ENCODE measurements around the gene SPATA18.
A peak's percentile ranks its signal among the peaks of the same experiment; 100 is the strongest.
"Not testable (repeated sequence)": the region's sequence is repeated elsewhere in the genome, so short reads cannot be mapped to it uniquely, and the experiment has no call there.

Gene SPATA18

GRCh38 chr4:52054254-52054653 is 3.1 kb downstream of the SPATA18 start:
- DNase-seq = no peak

- DNase-seq = peak; percentile 71 to 81
Observed at GRCh38 chr4:52057196-52057595, 6.1 kb downstream of the SPATA18 start.

- no peak for DNase-seq
Observed at GRCh38 chr4:52058275-52058674, 7.2 kb downstream of the SPATA18 start.

GRCh38 chr4:52059372-52059771 is 8.3 kb downstream of the SPATA18 start:
- peak; percentile 40 to 69 for DNase-seq

GRCh38 chr4:52069571-52069970 is 18.5 kb downstream of the SPATA18 start:
- DNase-seq = no peak

GRCh38 chr4:52071791-52072546 is 20.9 kb downstream of the SPATA18 start:
- DNase-seq = no peak

GRCh38 chr4:52076731-52077130 is 25.6 kb downstream of the SPATA18 start:
- no peak for DNase-seq

GRCh38 chr4:52079659-52080058 is 28.6 kb downstream of the SPATA18 start:
- DNase-seq = no peak

GRCh38 chr4:52081216-52081615 is 30.1 kb downstream of the SPATA18 start:
- no peak for DNase-seq

GRCh38 chr4:52086425-52086824 is 35.3 kb downstream of the SPATA18 start:
- DNase-seq = not testable (repeated sequence)

GRCh38 chr4:52091801-52092200 is 40.7 kb downstream of the SPATA18 start:
- DNase-seq = no peak

GRCh38 chr4:52093466-52093865 is 42.4 kb downstream of the SPATA18 start:
- no peak for DNase-seq

GRCh38 chr4:52094376-52095145 is 43.5 kb downstream of the SPATA18 start:
- no peak for DNase-seq

GRCh38 chr4:52095374-52095773 is 44.3 kb downstream of the SPATA18 start:
- no peak for DNase-seq

GRCh38 chr4:52096048-52096447 is 44.9 kb downstream of the SPATA18 start:
- no peak for DNase-seq

- peak; percentile 62 to 81 for DNase-seq
Observed at GRCh38 chr4:52098618-52099017, 47.5 kb downstream of the SPATA18 start.

GRCh38 chr4:52099860-52100461 is 48.9 kb downstream of the SPATA18 start:
- DNase-seq = no peak

- no peak for DNase-seq
Observed at GRCh38 chr4:52102587-52102986, 51.5 kb downstream of the SPATA18 start.

GRCh38 chr4:52103319-52103718 is 52.2 kb downstream of the SPATA18 start:
- DNase-seq = no peak

- DNase-seq = no peak
Observed at GRCh38 chr4:52105276-52105675, 54.2 kb downstream of the SPATA18 start.

GRCh38 chr4:52106191-52106590 is 55.1 kb downstream of the SPATA18 start:
- DNase-seq = peak; percentile 3 to 7

- DNase-seq = no peak
Observed at GRCh38 chr4:52106660-52107059, 55.6 kb downstream of the SPATA18 start.

- DNase-seq = no peak
Observed at GRCh38 chr4:52107336-52107735, 56.2 kb downstream of the SPATA18 start.

- no peak for DNase-seq
Observed at GRCh38 chr4:52107745-52108144, 56.6 kb downstream of the SPATA18 start.
